CD4-positive, alpha-beta T cell treated with Interleukin-6 at 100 ng/mL for 8 hours (primary cell): ENCODE data around the gene CCDC85C.

Experiments used
- DNase-seq: peaks from one replicate; pipeline ENCODE4 v3.0.0-alpha.2; 2020; ENCODE audit warnings: mixed read lengths, low spot score

Gene CCDC85C

GRCh38 chr14:99539491-99539890, 64.5 kb downstream of the CCDC85C start:
- DNase-seq: no peak

- DNase-seq: no peak
These were observed 65.3 kb downstream of the CCDC85C start for GRCh38 chr14:99538733-99539132.

GRCh38 chr14:99538275-99538674, 65.7 kb downstream of the CCDC85C start:
- DNase-seq: no peak

GRCh38 chr14:99537399-99537798, 66.6 kb downstream of the CCDC85C start:
- no peak for DNase-seq

- no peak for DNase-seq
These were observed 67.9 kb downstream of the CCDC85C start for GRCh38 chr14:99535908-99536778.

- no peak for DNase-seq
These were observed 68.6 kb downstream of the CCDC85C start for GRCh38 chr14:99535448-99535847.

GRCh38 chr14:99534863-99535262, 69.1 kb downstream of the CCDC85C start:
- DNase-seq: no peak

- no peak for DNase-seq
These were observed 69.7 kb downstream of the CCDC85C start for GRCh38 chr14:99534333-99534732.

GRCh38 chr14:99532310-99532709, 71.7 kb downstream of the CCDC85C start:
- no peak for DNase-seq

GRCh38 chr14:99531251-99532096, 72.5 kb downstream of the CCDC85C start:
- DNase-seq: no peak

GRCh38 chr14:99530407-99531155, 73.4 kb downstream of the CCDC85C start:
- no peak for DNase-seq

GRCh38 chr14:99529899-99530298, 74.1 kb downstream of the CCDC85C start:
- no peak for DNase-seq

- DNase-seq: no peak
These were observed 76.5 kb downstream of the CCDC85C start for GRCh38 chr14:99527427-99528076.

GRCh38 chr14:99527026-99527425, 77.0 kb downstream of the CCDC85C start:
- no peak for DNase-seq

- DNase-seq: no peak
These were observed 78.3 kb downstream of the CCDC85C start for GRCh38 chr14:99525699-99526080.

GRCh38 chr14:99524804-99525698, 79.0 kb downstream of the CCDC85C start:
- peak; percentile 36 for DNase-seq

- no peak for DNase-seq
These were observed 79.8 kb downstream of the CCDC85C start for GRCh38 chr14:99524091-99524661.

GRCh38 chr14:99523704-99524055, 80.3 kb downstream of the CCDC85C start:
- no peak for DNase-seq

- no peak for DNase-seq
These were observed 80.9 kb downstream of the CCDC85C start for GRCh38 chr14:99522934-99523703.

GRCh38 chr14:99522457-99522891, 81.5 kb downstream of the CCDC85C start:
- DNase-seq: no peak
